ENCODE data around the gene ZBTB38.

- TF ChIP-seq CTCF (IDR thresholded peaks at IDR 0.05) (no peak), POLR2A (IDR thresholded peaks at IDR 0.05) (no peak)
Observed at GRCh38 chr3:141406265-141406664, 38.0 kb downstream of the ZBTB38 start.
